Activated CD4-positive, alpha-beta T cell treated with anti-CD3 and anti-CD28 coated beads, Interleukin-2, amount 10 ng/mL, durations not matched to agents 7 days and 5 days (primary cell): ENCODE results near the gene TTC32. TPM values are rescaled to one million over a fixed set of nuclear protein-coding genes. Genes with fewer than 3 reads are reported as not detected.
"Not testable (repeated sequence)": the region's sequence is repeated elsewhere in the genome, so short reads cannot be mapped to it uniquely, and the experiment has no call there.

Experiments used
- CTCF ChIA-PET: fragments of 350-600 bp; sonication (Branson Sonifier 250); formaldehyde crosslinking; loops from one replicate; lab custom pipeline; 2021; ENCODE audit warnings: antibody characterized with exemption; lab: Charles Lee
- POLR2A ChIA-PET: fragments of 350-600 bp; sonication (Branson Sonifier 250); formaldehyde crosslinking; loops from one replicate; lab custom pipeline; 2021; ENCODE audit warnings: antibody characterized with exemption; lab: Charles Lee
- DNase-seq: peaks from one replicate; pipeline ENCODE4 v3.0.0-alpha.2; 2020
- H3K27ac Mint-ChIP-seq: one replicate; pipeline ENCODE4 v1.8.0; 2021; ENCODE audit warnings: mild to moderate bottlenecking, moderate library complexity, mixed read lengths
- H3K27me3 Mint-ChIP-seq: one replicate; pipeline ENCODE4 v1.8.0; 2021; ENCODE audit warnings: mixed read lengths
- H3K36me3 Mint-ChIP-seq: one replicate; pipeline ENCODE4 v1.8.0; 2021; ENCODE audit warnings: low read depth, mixed read lengths
- H3K4me1 Mint-ChIP-seq: one replicate; pipeline ENCODE4 v1.8.0; 2021; ENCODE audit warnings: mixed read lengths
- H3K4me3 Mint-ChIP-seq: one replicate; pipeline ENCODE4 v1.8.0; 2021; ENCODE audit warnings: mild to moderate bottlenecking, moderate library complexity, mixed read lengths
- H3K9me3 Mint-ChIP-seq: one replicate; pipeline ENCODE4 v1.8.0; 2021; ENCODE audit warnings: mixed read lengths
- total RNA-seq, 2 experiments: library from RNA; stranded (reverse); gene quantifications; one replicate each; pipeline ENCODE4 v1.2.3, GENCODE V29; 2021

Gene TTC32
- 10 to 100 TPM; 24.8 to 24.9 TPM for total RNA-seq

- ChIA-PET CTCF (no interaction called here), POLR2A (interaction anchor here (0.8 kb wide), 1 partner anchor 142 kb away, joined by 7 read pairs; no protein-coding TSS in a partner anchor)
- H3K36me3 Mint-ChIP-seq, result peaks cover 25% of the 10 kb centered on the region
- peaks cover 4% of the 10 kb centered on the region for H3K9me3 Mint-ChIP-seq
- H3K27me3 Mint-ChIP-seq, result peaks cover 19% of the 10 kb centered on the region
- H3K27ac Mint-ChIP-seq, result peak within 1 kb of the TSS; percentile 96
- H3K4me1 Mint-ChIP-seq, result peaks cover 35% of the 10 kb centered on the region
- DNase-seq, result peak; percentile 95
- H3K4me3 Mint-ChIP-seq, result peak within 1 kb of the TSS; percentile 88
Observed at GRCh38 chr2:19901442-19902215, at the start of gene TTC32. Gene TTC32, minus strand, starts transcription at chr2:19901983. Its CDS starts 129 bp downstream, at chr2:19901854.

- Mint-ChIP-seq H3K4me1 (no peaks in the 10 kb centered on the region), H3K27ac (no peak overlapping the region), H3K27me3 (no peaks in the 10 kb centered on the region), H3K9me3 (no peaks in the 10 kb centered on the region), H3K4me3 (no peak overlapping the region), H3K36me3 (no peaks in the 10 kb centered on the region)
- ChIA-PET CTCF (no interaction called here), POLR2A (no interaction called here)
- DNase-seq, result no peak
Observed at GRCh38 chr2:19949071-19949470, 47.3 kb upstream of the TTC32 start.

- ChIA-PET POLR2A (no interaction called here), CTCF (interaction anchor here (1.3 kb wide), 1 partner anchor 8 kb away, joined by 4 read pairs; no protein-coding TSS in a partner anchor)
- Mint-ChIP-seq H3K4me3 (no peak overlapping the region), H3K27ac (no peak overlapping the region), H3K27me3 (no peaks in the 10 kb centered on the region), H3K9me3 (no peaks in the 10 kb centered on the region), H3K4me1 (no peaks in the 10 kb centered on the region), H3K36me3 (no peaks in the 10 kb centered on the region)
- DNase-seq, result no peak
Observed at GRCh38 chr2:19947184-19947940, 45.6 kb upstream of the TTC32 start.

GRCh38 chr2:19944205-19944845, 42.5 kb upstream of the TTC32 start:
- Mint-ChIP-seq H3K9me3 (no peaks in the 10 kb centered on the region), H3K36me3 (no peaks in the 10 kb centered on the region), H3K27ac (no peak overlapping the region), H3K27me3 (no peaks in the 10 kb centered on the region), H3K4me1 (no peaks in the 10 kb centered on the region), H3K4me3 (no peak overlapping the region)
- POLR2A ChIA-PET, result no interaction called here
- DNase-seq, result no peak
- CTCF ChIA-PET, result interaction anchor here (1.4 kb wide), 1 partner anchor 48 kb away, joined by 3 read pairs; no protein-coding TSS in a partner anchor

GRCh38 chr2:19943189-19943588, 41.4 kb upstream of the TTC32 start:
- Mint-ChIP-seq H3K4me1 (no peaks in the 10 kb centered on the region), H3K9me3 (no peaks in the 10 kb centered on the region), H3K4me3 (no peak overlapping the region), H3K27me3 (no peaks in the 10 kb centered on the region), H3K36me3 (no peaks in the 10 kb centered on the region), H3K27ac (no peak overlapping the region)
- CTCF ChIA-PET, result interaction anchor here (1.1 to 1.4 kb wide), 2 partner anchors 16 to 47 kb away, joined by 3 read pairs; no protein-coding TSS in a partner anchor
- POLR2A ChIA-PET, result no interaction called here
- DNase-seq, result no peak

- DNase-seq, result no peak
- POLR2A ChIA-PET, result no interaction called here
Observed at GRCh38 chr2:19942199-19942598, 40.4 kb upstream of the TTC32 start.

GRCh38 chr2:19937004-19937403, 35.2 kb upstream of the TTC32 start:
- Mint-ChIP-seq H3K4me3 (no peak overlapping the region), H3K9me3 (no peaks in the 10 kb centered on the region), H3K27me3 (no peaks in the 10 kb centered on the region), H3K36me3 (no peaks in the 10 kb centered on the region), H3K27ac (no peak overlapping the region), H3K4me1 (no peaks in the 10 kb centered on the region)
- ChIA-PET POLR2A (no interaction called here), CTCF (no interaction called here)
- DNase-seq, result no peak

More at GRCh38 chr2:19942199-19942598, 40.4 kb upstream of the TTC32 start:
- H3K9me3 Mint-ChIP-seq, result no peaks in the 10 kb centered on the region
- H3K27me3 Mint-ChIP-seq, result no peaks in the 10 kb centered on the region
- CTCF ChIA-PET, result interaction anchor here (1.1 kb wide), 1 partner anchor 15 kb away, joined by 3 read pairs; no protein-coding TSS in a partner anchor
- no peak overlapping the region for H3K27ac Mint-ChIP-seq
- H3K4me1 Mint-ChIP-seq, result no peaks in the 10 kb centered on the region
- no peaks in the 10 kb centered on the region for H3K36me3 Mint-ChIP-seq
- H3K4me3 Mint-ChIP-seq, result no peak overlapping the region

- POLR2A ChIA-PET, result no interaction called here
- CTCF ChIA-PET, result interaction anchor here (1.3 kb wide), 1 partner anchor 19 kb away, joined by 3 read pairs; no protein-coding TSS in a partner anchor
- no peak for DNase-seq
- Mint-ChIP-seq H3K27me3 (no peaks in the 10 kb centered on the region), H3K4me1 (no peaks in the 10 kb centered on the region), H3K9me3 (no peaks in the 10 kb centered on the region), H3K4me3 (no peak overlapping the region), H3K36me3 (no peaks in the 10 kb centered on the region), H3K27ac (no peak overlapping the region)
Observed at GRCh38 chr2:19936203-19936602, 34.4 kb upstream of the TTC32 start.

- POLR2A ChIA-PET, result no interaction called here
- Mint-ChIP-seq H3K4me3 (no peak overlapping the region), H3K36me3 (peaks cover 10% of the 10 kb centered on the region), H3K27me3 (no peaks in the 10 kb centered on the region), H3K27ac (no peak overlapping the region), H3K9me3 (peaks cover 1% of the 10 kb centered on the region), H3K4me1 (no peaks in the 10 kb centered on the region)
- CTCF ChIA-PET, result interaction anchor here (1.2 kb wide), 1 partner anchor 79 kb away, joined by 5 read pairs; the partner anchor contains the start of gene MATN3
- DNase-seq, result no peak
Observed at GRCh38 chr2:19933351-19933981, 31.7 kb upstream of the TTC32 start.

GRCh38 chr2:19932928-19933327, 31.1 kb upstream of the TTC32 start:
- ChIA-PET CTCF (interaction anchor here (1.2 kb wide), 1 partner anchor 80 kb away, joined by 5 read pairs; the partner anchor contains the start of gene MATN3), POLR2A (no interaction called here)
- Mint-ChIP-seq H3K36me3 (peaks cover 15% of the 10 kb centered on the region), H3K4me3 (no peak overlapping the region), H3K9me3 (peaks cover 2% of the 10 kb centered on the region), H3K4me1 (no peaks in the 10 kb centered on the region), H3K27ac (no peak overlapping the region), H3K27me3 (no peaks in the 10 kb centered on the region)
- DNase-seq, result no peak

- DNase-seq, result no peak
- no peaks in the 10 kb centered on the region for H3K4me1 Mint-ChIP-seq
- POLR2A ChIA-PET, result no interaction called here
- no peak overlapping the region for H3K4me3 Mint-ChIP-seq
- H3K36me3 Mint-ChIP-seq, result peaks cover 35% of the 10 kb centered on the region
- H3K27me3 Mint-ChIP-seq, result no peaks in the 10 kb centered on the region
- H3K9me3 Mint-ChIP-seq, result peaks cover 13% of the 10 kb centered on the region
- H3K27ac Mint-ChIP-seq, result no peak overlapping the region
- CTCF ChIA-PET, result no interaction called here
Observed at GRCh38 chr2:19929226-19929625, 27.4 kb upstream of the TTC32 start.

GRCh38 chr2:19927816-19928215, 26.0 kb upstream of the TTC32 start:
- H3K4me1 Mint-ChIP-seq, H3K27me3 Mint-ChIP-seq, H3K27ac Mint-ChIP-seq, DNase-seq, H3K4me3 Mint-ChIP-seq, POLR2A ChIA-PET: not testable (repeated sequence)
- H3K36me3 Mint-ChIP-seq, result peaks cover 35% of the 10 kb centered on the region
- CTCF ChIA-PET, result interaction anchor here (0.6 to 1.2 kb wide), 2 partner anchors 15 to 1350 kb away, joined by 3 read pairs; no protein-coding TSS in a partner anchor
- H3K9me3 Mint-ChIP-seq, result peaks cover 13% of the 10 kb centered on the region
